ENCODE results near the gene DHRS12. TPM values are rescaled to one million over a fixed set of nuclear protein-coding genes. Genes with fewer than 3 reads are reported as not detected.

The DHRS12 gene
- total RNA-seq, 1 experiment from 2014 or later: 8.8 TPM

DNA sequence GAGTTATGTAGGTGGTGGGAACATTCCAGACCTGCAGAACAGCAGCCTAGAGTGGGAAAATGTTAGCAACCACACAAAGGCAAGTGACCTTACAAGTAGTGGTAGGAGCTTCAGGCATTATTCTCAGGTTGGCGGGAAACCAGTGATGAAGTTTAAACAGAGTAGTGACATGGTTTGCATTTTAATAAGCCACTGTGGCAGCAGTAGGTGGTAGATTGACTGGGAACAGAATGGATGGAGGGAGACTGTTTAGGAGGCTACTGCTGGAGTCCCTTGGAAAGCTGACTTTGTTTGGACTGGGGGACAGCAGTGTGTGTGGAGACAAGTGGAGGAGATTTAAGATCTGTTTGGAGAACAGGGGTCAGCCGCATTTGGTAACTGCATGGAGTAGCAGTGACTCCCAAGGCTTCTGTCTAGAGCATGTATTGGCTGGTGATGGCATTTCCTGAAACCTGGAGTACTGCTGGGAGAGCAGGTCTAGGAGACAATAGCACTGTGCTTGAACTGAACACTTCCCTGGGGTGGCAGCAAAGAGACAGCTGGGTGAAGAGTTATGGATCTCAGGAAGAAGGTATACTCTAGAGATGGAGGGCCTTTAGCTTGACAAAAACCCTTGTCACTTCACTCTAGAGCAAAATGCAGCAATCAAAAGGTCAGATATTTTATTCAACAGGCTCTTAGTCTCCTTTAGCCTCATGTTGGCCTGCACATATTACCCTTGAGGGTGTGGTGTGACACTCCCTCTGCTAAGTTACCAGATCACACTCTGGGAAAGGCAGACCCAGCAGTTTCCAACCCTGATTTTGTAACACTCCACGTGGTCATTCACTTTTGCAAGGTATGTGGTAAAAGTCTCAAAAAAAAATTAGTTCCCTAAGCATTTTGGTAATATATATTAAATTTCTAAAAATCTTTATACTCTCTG is 70.3 kb downstream of the DHRS12 start:
- Histone ChIP-seq H2BK15ac (ENCODE audit: low read depth, low read length) (no peak overlapping the region), H4K5ac (ENCODE audit: insufficient read length, low read depth, low read length) (no peak overlapping the region), H3K56ac (ENCODE audit: insufficient read length, low read depth, low read length) (no peak overlapping the region), H4K8ac (replicated peaks; ENCODE audit: insufficient read length, low read depth, low read length) (no peak overlapping the region), H3K23ac (ENCODE audit: insufficient read length, low read depth, low read length) (no peak overlapping the region), H4K20me1 (ENCODE audit: control insufficient read depth, insufficient read depth, insufficient read length) (peaks cover 5% of the 10 kb centered on the region), H2BK20ac (ENCODE audit: low read depth, low read length, poor library complexity, severe bottlenecking) (no peak overlapping the region), H2BK12ac (ENCODE audit: insufficient read length, low read depth, low read length) (no peak overlapping the region), H2BK120ac (ENCODE audit: low read depth, low read length, poor library complexity, severe bottlenecking) (no peak overlapping the region), H3K79me1 (ENCODE audit: insufficient read depth, low read depth, low read length, poor library complexity, severe bottlenecking) (no peaks in the 10 kb centered on the region), H3K4me1 (ENCODE audit: insufficient read depth, low read length) (no peaks in the 10 kb centered on the region), H3K27me3 (ENCODE audit: insufficient read depth, low read length) (no peaks in the 10 kb centered on the region), H3K79me2 (ENCODE audit: insufficient read depth, low read length) (no peaks in the 10 kb centered on the region), H3K4me2 (ENCODE audit: insufficient read depth, insufficient read length, low read length) (no peak overlapping the region), H3K9me3 (ENCODE audit: control insufficient read depth, low read depth, low read length) (no peaks in the 10 kb centered on the region), H3K4ac (ENCODE audit: low read depth, low read length) (no peak overlapping the region), H3K18ac (ENCODE audit: insufficient read length, low read depth, low read length) (no peak overlapping the region), H2BK5ac (ENCODE audit: insufficient read length, low read length) (no peak overlapping the region), H3K14ac (ENCODE audit: insufficient read depth, low read length) (no peak overlapping the region), H3K27ac (ENCODE audit: insufficient read length, low read depth, low read length) (no peak overlapping the region), H2AK5ac (ENCODE audit: insufficient read length, low read length) (no peak overlapping the region), H4K91ac (ENCODE audit: insufficient read length, low read depth, low read length) (no peak overlapping the region), H3T11ph (ENCODE audit: low read length) (no peak overlapping the region), H3K23me2 (ENCODE audit: insufficient read length, low read depth, low read length, poor library complexity, severe bottlenecking) (no peaks in the 10 kb centered on the region), H3K9ac (ENCODE audit: extremely low read depth, insufficient read length, low read length) (no peak overlapping the region), H2AFZ (ENCODE audit: low read length) (no peak overlapping the region)
- Mint-ChIP-seq H3K27ac (peak overlapping the region; percentile 8 to 46 (median 46); a peak in 6 of 7 replicates), H3K36me3 (ENCODE audit: insufficient read depth in 1 of 3, low read depth in 3 of 3) (peaks cover 4 to 16% (median 12%) of the 10 kb centered on the region in 3 experiments; a peak in 5 of 7 replicates), H3K27me3 (ENCODE audit: low read depth) (no peaks in the 10 kb centered on the region), H3K4me1 (peaks cover 6 to 7% of the 10 kb centered on the region in 2 experiments), H3K4me3 (no peak overlapping the region), H3K9me3 (no peaks in the 10 kb centered on the region)
- no peak for DNase-seq
- TF ChIP-seq, protein P1, sequence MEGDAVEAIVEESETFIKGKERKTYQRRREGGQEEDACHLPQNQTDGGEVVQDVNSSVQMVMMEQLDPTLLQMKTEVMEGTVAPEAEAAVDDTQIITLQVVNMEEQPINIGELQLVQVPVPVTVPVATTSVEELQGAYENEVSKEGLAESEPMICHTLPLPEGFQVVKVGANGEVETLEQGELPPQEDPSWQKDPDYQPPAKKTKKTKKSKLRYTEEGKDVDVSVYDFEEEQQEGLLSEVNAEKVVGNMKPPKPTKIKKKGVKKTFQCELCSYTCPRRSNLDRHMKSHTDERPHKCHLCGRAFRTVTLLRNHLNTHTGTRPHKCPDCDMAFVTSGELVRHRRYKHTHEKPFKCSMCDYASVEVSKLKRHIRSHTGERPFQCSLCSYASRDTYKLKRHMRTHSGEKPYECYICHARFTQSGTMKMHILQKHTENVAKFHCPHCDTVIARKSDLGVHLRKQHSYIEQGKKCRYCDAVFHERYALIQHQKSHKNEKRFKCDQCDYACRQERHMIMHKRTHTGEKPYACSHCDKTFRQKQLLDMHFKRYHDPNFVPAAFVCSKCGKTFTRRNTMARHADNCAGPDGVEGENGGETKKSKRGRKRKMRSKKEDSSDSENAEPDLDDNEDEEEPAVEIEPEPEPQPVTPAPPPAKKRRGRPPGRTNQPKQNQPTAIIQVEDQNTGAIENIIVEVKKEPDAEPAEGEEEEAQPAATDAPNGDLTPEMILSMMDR (conservative IDR thresholded peaks at IDR 0.05): no peak
- WGBS (ENCODE audit: extremely low coverage, insufficient read length, low lambda C conversion rate): no CpG with 5 or more reads among the region's 3 CpGs
